Breast epithelium (tissue), 3 donors: ENCODE data around the gene OSMR.
"Not testable (repeated sequence)": the region's sequence is repeated elsewhere in the genome, so short reads cannot be mapped to it uniquely, and the experiment has no call there.

ENCODE experiments used
- POLR2A ChIP-seq: fragments of 450-650 bp; IDR thresholded peaks from one replicate; pipeline ENCODE4 v1.6.1; 2016; ENCODE audit warnings: antibody characterized with exemption, mild to moderate bottlenecking, moderate library complexity
- POLR2AphosphoS5 ChIP-seq, 3 donors: sonication (generic); formaldehyde crosslinking; IDR thresholded peaks; one replicate each; pipeline ENCODE4 v1.6.1; 2017; ENCODE audit warnings: antibody characterized with exemption in 3 of 3
- TF ChIP-seq, protein P1 (sequence below), 3 donors: fragments of 450-650 bp; IDR thresholded peaks; one replicate each; pipeline ENCODE4 v1.5.1; 2016 to 2017; ENCODE audit warnings: antibody characterized with exemption in 3 of 3, mild to moderate bottlenecking in 3 of 3, moderate library complexity in 3 of 3

GRCh38 chr5:38861986-38862770 is 16.4 kb downstream of the OSMR start:
- not testable (repeated sequence) for TF ChIP-seq POLR2AphosphoS5 (IDR thresholded peaks at IDR 0.05); POLR2A
- TF ChIP-seq, protein P1, sequence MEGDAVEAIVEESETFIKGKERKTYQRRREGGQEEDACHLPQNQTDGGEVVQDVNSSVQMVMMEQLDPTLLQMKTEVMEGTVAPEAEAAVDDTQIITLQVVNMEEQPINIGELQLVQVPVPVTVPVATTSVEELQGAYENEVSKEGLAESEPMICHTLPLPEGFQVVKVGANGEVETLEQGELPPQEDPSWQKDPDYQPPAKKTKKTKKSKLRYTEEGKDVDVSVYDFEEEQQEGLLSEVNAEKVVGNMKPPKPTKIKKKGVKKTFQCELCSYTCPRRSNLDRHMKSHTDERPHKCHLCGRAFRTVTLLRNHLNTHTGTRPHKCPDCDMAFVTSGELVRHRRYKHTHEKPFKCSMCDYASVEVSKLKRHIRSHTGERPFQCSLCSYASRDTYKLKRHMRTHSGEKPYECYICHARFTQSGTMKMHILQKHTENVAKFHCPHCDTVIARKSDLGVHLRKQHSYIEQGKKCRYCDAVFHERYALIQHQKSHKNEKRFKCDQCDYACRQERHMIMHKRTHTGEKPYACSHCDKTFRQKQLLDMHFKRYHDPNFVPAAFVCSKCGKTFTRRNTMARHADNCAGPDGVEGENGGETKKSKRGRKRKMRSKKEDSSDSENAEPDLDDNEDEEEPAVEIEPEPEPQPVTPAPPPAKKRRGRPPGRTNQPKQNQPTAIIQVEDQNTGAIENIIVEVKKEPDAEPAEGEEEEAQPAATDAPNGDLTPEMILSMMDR (IDR thresholded peaks at IDR 0.05), result not testable (repeated sequence)
